GM21717 (cell line): ENCODE data around the gene SLC22A25.
"Not testable (repeated sequence)": the region's sequence is repeated elsewhere in the genome, so short reads cannot be mapped to it uniquely, and the experiment has no call there.

Experiments used
- ATAC-seq: cut with Tn5 transposase; IDR thresholded peaks from one replicate; pipeline ENCODE4 v1.9.1; 2021; ENCODE audit warnings: mild to moderate bottlenecking, moderate library complexity; ENCODE audit not compliant: unreplicated experiment

SLC22A25 gene

DNA sequence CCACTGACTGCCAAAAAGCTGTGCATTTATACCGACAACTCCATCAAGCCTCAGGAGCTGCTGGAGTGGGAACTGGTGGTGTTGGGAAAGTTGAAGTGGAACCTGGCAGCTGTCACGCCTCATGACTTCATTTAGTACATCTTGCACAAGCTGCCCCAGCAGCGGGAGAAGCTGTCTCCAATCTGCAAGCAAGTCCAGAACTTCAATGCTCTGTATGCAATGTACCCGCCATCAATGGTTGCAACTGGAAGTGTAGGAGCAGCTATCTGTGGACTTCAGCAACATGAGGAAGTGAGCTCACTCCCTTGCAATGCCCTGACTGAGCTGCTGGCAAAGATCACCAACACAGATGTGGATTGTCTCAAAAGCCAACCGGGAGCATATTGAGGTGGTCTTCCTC is at the start of gene SLC22A25:
SLC22A25 (minus strand) TSS at position 67 of the 400 bp plus-strand sequence. CDS start 13,947 bp downstream, outside the sequence.
- ATAC-seq: no peak

DNA sequence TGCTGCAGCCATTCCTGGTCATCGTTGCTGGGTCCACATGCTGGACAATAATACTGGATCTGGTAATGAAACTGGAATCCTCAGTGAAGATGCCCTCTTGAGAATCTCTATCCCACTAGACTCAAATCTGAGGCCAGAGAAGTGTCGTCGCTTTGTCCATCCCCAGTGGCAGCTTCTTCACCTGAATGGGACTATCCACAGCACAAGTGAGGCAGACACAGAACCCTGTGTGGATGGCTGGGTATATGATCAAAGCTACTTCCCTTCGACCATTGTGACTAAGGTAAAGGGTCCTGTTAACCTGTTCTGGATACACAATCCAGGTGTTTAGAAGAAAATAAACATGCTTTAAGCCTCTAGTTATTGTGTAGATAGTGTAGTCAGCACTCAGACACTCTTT is 46.9 kb upstream of the SLC22A25 start:
- no peak for ATAC-seq

DNA sequence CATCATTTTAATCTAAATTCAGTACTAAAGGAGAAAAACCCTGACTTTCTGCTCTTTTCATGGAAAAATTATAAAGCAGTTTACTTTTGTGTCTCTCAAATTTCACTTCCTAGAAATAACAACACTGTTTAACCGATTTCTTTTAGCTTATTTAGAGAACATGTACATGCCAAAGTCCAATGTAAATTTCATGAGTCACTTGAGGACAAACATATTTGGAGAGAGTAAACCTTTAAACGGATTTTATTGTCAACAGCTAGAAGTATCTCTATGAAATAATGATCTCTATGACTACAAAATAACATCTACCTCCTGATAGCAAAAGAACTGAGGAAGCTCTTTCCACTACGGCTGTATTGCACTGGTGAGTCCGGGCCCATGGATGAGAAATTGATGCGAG is 46.3 kb upstream of the SLC22A25 start:
- ATAC-seq: no peak

DNA sequence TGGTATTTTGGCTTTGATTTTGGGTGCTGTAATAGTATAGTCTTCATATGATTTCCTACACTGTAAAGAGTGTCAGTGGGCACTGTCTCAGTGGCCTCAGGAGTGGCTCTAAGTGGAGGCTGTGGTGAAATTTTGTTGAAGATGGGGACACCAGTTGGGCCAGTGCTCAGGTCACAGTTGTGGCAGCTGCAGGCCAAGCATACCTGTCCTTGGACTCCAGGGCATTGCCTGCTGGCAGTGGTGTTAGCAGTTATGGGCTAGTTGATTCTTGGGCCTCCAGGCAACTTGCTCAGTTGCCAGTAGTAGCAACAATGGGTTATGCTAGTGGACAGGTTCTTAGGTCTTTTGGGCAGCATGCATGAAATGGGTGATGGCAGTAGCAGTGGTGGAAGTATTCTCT is 39.2 kb upstream of the SLC22A25 start:
- no peak for ATAC-seq

DNA sequence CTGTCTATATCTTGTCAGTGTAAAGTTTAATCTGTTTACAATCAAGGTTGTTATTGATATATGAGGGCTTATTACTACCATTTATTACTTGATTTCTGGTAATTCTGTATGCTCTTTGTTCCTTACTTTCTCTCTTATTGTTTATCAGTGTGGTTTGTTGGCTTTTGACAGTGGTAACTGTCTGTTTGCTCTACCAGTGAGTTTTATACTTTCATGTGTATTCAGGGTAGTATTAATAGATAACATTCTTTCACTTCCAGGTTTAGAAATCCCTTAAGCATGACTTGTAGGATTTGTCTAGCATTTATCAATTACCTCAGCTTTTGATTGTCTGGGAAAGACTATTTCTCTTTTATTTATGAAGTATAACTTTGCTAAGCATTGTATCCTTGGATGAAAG is 37.5 kb upstream of the SLC22A25 start:
- ATAC-seq: no peak

DNA sequence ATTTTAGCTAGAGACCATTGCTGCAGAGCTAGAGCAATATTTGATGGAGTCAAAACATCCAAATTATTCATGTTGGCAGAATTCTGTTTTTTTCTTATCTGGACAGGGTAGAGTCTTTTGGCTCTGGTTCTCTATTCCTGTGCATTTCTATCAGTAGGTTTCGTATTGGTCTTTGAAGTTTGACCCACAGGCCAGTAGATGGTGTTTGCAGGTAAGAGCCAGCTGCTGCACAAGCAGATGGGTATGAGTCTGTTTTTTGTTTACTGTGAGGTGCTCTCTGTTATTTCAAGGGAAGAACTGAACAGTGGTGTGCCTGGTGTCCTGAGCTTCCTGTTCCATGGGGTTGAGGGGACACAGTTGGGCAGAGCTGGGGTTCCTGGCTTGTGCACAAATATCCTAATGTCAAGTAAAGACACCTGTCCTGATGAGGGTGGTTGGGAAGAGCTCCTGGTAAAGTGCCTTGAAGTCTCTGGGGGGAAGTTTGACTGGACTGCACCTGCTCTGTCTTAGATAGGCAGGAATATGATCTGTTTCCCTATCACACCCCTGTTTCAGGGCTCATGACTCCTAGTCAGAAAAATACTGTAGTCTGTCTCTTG is 34.0 kb upstream of the SLC22A25 start:
- ATAC-seq: no peak

DNA sequence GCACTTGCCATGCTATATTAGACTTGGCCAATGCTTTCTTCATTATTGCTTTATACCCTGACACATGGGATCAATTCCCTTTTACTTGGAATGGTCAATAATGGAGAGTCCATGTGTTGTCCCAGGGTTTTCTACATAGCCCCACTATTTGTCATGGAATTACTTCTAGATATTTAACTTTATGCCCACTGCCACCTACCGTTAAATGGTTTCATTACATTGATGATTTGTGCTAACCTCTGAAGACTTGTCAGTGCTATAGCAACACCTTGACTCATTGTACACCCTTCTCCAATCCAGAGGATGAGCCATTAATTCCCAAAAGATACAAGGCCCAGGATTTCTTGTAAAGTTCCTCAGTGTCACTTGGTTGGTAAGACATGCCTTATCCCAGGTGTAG is 31.4 kb upstream of the SLC22A25 start:
- ATAC-seq: no peak

DNA sequence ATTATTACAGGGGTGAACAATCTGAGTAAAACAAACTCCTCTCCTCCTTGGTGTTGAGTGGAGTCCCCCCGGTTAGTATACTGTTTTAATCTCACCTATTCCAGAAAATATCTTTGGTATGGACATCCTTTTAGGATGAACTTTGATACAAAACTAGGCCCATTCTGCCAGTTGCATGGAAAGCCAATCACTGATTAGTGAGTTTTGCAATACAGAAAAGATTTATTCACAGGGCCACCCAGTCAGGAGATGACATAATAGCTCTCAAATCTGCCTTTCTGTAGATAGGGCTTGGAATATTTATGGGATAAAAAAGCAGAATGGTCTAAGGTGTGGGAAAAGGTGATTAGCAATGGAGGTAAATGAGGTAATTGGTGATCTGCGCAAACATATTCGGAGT is 30.3 kb upstream of the SLC22A25 start:
- ATAC-seq: no peak

DNA sequence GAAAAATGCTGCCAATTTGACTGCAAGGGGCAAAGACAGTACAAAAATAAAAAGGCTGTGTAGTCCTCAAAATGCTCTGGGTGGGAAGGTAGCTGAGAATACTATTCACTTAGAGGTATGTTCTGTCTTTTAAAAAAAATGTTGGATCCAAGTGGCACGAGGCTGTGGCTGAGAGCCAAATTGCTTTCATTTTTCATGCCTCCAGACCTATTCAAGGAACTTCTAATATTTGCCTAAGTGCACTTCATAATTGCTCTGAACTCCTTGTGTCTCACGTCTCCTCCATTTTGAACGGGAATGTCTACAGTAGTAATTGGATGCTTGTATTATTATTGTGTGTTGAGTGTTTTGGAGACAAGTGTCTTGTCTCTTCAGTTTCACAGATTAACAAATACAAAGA is 19.1 kb upstream of the SLC22A25 start:
- ATAC-seq: no peak

DNA sequence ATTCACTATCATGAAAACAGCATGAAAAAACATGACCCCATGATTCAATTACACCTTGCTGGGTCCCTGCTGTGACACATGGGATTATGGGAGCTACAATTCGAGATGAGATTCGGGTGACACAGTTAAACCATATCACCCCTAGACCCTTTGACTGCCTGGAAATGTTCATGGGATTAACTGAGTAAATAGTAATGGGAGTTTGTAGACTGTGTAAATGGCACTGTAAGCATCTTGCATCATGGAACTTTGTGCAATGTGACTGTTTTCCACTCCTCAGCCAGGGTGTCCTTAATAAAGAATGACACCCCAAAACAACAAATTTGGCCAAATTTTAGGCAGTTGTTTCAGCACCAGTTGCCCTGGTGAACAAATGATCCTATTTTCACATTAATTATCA is 7.9 kb upstream of the SLC22A25 start:
- no peak for ATAC-seq

DNA sequence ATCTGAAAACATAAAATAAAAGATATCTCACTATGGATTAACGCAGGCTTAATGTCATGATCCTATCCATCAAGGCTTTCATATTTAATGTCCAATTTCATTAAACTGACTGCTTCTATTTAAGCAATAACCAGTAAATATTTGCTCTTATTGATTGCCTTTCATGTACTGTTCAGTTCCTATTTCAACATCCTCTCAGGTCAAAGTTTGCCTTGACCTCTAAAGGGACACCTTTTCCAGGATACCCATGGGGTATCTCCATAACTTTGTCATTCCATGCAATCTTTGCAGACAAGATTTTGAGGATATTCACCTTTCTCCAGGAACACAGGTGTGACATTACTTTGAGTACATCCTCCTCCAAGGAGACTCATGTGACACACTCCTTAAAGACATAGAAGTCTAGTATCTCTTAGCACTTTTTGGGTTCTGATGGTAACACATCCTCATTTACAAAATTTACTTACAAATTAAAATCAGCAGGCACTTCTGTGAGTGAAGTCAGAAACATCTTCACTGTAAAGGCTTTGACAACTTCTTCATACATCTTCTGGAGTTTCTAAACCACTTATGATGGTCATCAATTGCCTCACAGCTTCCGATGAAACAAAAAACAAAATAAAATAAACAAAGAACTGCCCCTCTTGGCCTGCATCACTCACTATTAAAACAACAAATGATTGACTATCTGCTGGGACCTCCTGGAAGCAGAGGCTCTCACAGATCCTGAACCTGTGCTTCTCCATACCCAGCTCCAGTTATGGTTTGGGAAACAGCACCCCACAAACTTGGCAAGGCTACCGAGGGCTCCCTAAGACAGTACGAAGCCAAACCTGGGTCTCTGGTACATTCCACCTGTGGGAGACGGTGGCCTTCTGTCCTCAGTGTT is 7.0 kb upstream of the SLC22A25 start:
- ATAC-seq: no peak

DNA sequence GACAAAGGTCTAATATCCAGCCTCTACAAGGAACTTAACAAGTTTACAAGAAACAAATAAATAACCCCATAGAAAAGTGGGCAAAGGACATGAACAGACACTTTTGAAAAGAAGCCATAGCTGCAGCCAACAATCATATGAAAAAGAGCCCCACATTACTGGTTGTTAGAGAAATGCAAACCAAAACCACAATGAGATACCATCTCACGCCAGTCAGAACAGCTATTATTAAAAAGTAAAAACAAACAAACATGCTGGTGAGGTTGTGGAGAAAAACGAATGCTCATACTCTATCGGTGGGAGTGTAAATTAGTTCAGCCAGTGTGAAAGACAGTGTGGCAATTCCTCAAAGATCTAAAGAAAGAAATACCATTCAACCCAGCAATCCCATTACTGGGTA is 5.6 kb upstream of the SLC22A25 start:
- no peak for ATAC-seq

DNA sequence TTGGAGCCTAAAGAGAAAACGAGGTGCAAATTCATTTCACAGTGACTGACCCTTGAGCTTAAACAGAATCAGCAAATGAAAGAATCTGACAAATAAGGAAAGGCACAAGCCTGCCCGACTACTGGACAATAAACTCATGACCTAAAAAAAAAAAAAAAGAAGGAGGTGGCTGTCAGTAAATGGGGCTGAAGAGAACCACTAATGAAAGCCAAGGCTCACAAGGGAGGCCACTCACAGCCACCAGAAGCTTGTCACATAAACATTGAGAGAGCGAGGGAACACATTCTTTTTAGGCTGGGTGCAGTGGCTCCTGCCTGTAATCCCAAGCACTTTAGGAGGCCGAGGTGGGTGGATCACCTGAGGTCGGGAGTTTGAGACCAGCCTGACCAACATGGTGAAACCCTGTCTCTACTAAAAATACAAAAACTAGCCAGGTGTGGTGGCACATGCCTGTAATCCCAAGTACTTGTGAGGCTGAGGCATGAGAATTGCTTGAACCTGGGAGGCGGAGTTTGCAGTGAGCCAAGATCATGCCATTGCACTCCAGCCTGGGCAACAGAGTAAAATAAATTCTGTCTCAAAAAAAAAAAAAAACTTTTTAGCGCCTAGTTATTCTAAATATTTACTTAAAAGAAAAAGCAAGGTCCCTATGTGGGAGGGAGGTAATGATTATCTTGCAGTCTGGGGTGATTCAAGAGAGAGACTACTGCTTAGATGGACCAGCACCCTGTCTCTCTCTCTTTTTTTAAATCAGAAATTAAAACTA is 4.0 kb upstream of the SLC22A25 start:
- not testable (repeated sequence) for ATAC-seq

DNA sequence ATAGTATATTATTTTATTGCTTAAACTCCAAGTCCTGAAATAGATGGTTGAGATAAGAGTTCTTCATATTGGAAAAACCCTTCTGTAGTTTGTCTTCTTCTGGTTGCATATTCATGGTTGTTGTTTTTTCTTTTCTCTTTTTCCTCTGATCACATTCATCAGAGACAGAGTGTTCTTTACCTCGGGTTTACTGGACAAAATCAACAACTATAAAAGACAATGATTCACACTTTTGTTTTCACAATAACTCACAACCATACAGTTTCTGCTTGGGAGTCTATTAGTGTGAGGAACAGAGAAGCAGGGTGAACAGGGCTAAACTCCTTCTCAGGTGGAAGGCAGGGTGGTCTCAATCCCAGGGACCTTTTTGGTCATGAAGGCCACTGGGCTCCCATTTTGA is 2.6 kb upstream of the SLC22A25 start:
- ATAC-seq: no peak

DNA sequence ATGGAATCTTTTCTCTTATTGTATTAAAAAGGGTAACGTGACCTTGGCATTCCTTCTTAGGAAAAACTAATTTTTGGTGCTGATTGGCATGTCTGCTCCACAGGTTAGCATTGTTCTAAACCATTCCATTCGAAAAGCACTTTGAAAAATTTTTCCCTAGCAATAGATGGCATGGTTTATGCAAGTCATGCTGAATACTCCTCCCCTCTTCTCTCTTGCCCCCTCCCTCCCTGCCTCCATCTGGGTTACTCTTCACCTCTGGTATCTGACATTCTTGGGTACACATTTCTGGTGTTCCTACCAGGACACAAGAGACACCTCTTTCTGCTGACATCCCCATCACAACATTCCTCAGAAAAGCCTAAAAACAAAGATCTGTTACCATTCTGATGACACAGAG is 1.5 kb upstream of the SLC22A25 start:
- no peak for ATAC-seq

DNA sequence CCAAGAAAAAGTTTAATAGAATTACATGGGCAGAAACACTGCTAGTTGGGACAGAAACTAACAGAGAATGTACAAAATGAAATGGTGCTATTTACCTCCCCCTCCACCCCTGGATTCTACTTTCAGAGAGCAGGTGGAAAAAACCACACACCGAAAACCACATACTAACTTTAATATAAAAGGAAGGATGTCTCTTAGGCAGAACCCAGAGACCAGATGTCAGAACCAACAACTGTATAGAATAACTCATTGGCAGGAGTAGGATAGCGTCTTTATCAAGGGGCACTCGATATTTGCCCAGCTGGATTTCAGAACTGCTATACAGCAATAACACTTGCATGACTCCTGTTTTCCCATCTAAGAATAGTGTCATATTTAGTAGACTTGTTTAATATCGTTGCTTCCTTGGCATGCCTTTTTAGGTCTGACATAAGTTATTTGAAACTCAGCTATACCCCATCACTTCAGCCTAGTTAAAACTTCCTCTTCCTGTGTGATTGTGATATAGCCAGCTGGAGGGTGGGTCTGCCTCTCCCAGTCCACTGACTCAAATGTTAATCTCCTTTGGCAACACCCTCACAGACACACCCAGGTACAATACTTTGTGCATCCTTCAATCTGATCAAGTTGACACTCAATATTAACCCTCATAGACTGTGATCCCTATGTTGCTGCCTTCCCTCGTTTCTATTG is 1.2 kb downstream of the SLC22A25 start:
- ATAC-seq: no peak

DNA sequence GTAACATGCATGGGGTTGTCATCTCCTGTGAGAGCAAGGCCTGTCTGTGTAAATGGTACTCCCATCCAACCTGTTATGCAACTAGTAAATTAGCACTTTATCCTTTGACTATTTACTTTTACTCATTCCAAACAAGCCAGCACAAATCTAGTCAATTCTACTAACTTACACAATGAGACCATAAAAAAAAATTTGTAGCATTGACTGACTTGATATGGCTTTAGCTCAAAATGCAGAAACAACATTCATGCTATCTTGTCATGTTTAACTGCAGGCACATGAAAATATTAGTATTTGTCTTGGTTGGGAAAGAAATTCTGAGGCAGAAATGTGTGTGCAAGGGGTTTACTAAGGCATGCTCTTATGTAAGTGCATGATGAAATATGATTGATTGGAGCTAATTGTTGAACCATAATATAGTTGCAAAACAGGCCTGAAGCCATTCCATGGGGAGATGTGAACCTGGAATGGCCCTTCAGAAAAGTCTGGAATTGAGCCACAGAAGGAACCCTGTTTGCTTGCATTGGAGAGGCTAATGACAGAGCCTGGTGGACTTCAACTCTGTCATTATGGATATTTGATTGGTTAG is 2.5 kb downstream of the SLC22A25 start:
- ATAC-seq: no peak

DNA sequence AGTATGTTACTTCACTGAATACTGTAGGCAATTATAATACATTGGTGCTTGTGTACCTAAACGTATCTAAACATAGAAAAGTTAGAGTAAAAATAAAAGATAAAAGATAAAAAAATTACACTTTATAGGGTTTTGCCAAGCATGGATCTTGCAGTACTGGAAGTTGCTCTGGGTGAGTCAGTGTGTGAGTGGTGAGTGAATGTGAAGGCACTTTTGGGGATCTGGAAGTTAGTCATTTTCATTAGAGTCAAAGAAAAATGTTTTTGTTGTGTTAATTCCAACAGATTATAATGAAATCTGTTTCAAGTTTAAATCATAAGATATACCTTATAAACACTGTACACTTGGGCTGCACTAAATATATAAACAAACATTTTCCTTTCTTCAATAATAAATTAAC is 3.3 kb downstream of the SLC22A25 start:
- no peak for ATAC-seq

DNA sequence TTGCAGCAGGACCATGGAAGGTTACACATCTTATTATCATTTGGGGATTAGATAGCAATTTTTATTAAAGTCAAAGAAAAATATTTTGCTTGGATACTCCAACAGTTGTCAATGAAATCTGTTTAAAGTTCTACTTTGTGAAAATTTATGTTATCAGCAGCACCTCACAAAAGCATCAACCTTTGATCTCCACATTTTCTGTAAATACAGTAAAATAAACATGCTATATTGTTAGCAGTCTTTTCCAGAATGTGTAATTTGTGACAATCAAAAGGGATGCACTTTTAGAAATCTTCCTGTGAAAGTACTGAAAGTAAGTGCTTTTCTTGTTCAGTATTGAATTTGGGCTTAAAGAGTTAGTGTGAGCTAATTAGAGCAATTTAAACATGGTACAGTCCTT is 4.1 kb downstream of the SLC22A25 start:
- no peak for ATAC-seq

DNA sequence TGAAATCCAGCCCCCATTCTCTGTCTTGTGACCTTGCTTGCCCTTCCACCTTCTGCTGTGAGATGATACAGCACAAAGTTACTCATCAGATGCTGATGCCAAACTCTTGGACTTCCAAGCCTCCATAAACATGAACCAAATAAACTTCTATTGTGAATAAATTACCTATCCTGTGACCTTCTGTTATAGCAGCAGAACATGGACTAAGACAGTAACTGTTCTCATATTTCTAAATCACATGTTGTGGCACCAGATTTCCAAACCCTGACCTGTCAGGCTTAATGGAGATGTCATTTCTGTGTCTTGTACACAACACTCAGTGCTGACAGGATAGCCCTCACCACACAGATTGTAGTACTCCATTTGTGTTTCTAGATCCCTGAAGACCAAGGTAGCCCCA is 6.0 kb downstream of the SLC22A25 start:
- no peak for ATAC-seq
